ENCODE measurements around the gene CDC42BPB.

CDC42BPB gene

DNA sequence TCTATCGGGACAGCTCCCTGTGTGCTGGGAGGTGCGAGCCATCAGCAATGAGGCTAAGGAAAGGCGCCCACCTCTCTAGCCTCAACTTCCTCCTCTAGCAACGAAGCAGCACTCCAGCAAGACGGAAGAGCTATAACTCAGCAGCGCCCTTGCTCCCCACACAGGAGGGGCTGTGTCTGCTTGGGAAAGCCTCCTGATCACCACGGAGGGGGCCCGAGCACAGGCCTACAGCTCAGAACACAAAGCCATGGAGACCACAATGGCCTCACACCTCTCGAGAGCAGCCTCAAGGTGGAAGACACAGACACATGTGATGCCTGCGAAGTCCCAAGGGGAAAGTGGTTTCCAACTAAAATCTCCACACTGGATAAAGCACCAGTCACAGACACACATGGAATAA is 60.4 kb downstream of the CDC42BPB start:
- in situ Hi-C loops (cut with HindIII; ENCODE audit: low sequenced_read_pairs): no loop called here

DNA sequence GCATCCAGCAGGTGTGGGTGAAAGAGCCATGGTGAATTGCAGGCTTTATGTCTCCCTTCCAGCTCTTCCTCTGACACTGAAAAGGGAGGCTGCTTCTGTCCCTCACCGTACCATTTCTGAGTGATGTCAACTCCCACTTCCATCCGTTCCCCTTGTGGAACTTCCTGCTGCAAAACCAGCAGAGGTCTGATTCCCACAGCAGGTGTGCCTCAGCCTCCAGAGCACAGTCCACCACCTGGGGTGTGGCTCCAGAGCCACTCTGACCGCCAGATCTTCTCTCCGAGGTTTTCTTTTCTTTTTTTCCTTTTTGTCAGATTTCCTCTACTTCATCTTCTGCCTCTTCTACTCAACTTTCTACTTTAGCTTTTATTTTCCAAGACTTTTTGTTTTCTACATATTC is 62.7 kb downstream of the CDC42BPB start:
- in situ Hi-C loops (cut with HindIII; ENCODE audit: low sequenced_read_pairs): no loop called here

DNA sequence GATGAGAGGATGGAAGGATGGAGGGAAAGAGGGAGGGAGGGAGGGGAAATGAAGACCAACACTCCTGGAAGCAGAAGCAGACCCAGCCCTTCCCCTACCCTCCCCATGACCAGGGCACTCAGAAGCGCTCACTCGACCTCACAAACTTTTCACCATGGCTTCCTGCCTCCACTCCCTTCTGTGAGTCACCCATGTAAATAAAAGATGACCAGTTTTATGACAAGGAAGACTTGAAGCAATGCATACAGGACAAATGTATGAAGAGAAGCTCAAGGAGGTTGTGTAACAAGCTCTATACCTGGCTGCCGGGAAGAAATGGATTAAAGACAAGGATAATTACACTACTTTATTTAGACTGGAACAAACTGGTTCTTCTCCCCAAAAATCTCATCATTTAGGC is 63.8 kb downstream of the CDC42BPB start:
- in situ Hi-C loops (cut with HindIII; ENCODE audit: low sequenced_read_pairs): no loop called here

DNA sequence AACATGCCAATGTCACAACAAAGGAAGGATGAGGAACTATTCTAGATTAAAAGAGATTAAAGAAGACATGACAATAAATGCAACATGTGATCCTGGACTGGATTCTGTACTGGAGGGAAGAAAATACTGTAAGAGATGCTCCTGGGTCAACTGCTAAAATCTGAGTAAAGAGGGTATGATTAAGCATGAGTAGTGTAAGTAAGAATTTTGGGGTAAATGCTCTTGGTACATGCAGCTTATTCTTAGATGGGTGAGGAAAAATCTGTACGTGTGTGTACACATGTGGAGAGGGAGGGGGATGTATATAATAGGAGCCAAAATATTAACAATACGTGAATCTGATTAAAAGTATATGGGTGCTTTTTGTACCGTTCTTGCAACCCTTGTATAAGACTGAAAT is 66.0 kb downstream of the CDC42BPB start:
- in situ Hi-C loops (cut with HindIII; ENCODE audit: low sequenced_read_pairs): no loop called here

DNA sequence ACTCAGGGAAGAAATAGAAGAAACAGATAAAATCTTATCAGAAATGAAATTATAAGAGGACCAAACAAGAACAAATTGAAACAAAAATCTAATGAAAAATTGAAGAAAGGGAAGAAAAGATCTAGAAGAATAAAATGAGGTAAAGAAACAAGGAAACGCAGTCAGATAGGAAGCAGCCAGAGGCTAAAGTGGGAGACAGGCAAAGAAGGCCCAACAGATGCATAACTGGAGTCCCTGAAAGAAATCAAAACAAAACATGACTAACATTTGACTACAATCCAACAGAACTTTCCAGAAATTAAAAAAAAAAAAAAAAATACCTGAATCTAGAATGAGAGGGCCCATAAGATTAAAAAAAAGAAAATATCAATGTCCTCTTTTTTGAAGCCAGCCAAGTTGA is 69.3 kb downstream of the CDC42BPB start:
- in situ Hi-C loops (cut with HindIII; ENCODE audit: low sequenced_read_pairs): no loop called here

DNA sequence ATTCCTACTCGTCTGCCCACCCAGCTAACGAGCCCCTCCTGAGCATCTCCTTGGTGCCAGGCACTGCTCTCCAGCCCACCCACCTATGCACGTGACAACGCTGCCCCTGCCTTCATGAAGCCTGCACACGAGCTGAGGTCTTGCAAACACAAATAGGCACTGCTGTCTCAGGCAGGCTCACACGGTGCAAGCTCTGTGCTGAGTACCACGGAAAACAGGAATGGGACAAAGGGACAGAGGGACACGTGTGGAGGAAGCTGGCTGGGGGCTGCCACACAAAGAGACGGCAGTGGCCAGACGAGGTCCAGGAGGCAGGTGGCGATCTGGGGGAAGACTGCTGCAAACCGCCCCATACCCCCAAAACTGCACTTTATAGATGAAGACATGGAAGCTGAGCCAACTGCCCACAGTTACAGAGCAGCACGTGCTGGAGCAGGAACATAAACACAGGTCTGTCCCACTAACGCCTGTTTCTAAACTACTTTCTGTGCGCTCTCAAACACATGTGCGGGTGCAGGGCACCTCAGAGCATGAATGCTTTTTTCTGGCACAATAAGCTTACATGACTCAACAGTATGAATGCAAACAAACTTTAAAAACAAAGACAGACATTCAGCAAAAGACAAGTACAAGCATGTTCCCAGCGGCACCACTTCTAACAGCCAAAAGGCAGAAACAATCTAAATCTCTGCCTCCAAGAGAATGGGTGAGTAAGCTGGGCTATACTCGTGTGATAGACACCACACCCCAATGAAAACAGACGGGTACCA is 70.4 kb downstream of the CDC42BPB start:
- in situ Hi-C loops (cut with HindIII; ENCODE audit: low sequenced_read_pairs): no loop called here

DNA sequence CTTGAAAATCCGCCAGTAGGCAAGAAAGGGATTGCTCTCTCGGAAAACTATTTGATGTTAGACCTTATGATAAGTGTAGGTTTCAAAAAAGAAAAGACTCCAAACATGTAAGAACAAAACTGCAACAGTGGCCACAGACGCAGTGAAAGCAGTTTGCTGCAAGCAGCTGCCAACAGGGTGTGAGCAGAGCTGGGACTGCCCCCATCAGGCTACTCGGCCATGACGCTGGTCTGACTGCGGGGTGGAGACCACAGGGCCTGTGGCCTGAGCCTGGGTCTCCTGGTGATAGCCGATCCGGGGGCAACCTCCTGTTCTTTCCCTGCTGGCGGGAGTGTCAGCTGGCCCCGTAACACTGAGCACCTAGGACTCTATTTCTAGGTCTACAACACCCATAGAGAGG is 71.7 kb downstream of the CDC42BPB start:
- in situ Hi-C loops (cut with HindIII; ENCODE audit: low sequenced_read_pairs): no loop called here

DNA sequence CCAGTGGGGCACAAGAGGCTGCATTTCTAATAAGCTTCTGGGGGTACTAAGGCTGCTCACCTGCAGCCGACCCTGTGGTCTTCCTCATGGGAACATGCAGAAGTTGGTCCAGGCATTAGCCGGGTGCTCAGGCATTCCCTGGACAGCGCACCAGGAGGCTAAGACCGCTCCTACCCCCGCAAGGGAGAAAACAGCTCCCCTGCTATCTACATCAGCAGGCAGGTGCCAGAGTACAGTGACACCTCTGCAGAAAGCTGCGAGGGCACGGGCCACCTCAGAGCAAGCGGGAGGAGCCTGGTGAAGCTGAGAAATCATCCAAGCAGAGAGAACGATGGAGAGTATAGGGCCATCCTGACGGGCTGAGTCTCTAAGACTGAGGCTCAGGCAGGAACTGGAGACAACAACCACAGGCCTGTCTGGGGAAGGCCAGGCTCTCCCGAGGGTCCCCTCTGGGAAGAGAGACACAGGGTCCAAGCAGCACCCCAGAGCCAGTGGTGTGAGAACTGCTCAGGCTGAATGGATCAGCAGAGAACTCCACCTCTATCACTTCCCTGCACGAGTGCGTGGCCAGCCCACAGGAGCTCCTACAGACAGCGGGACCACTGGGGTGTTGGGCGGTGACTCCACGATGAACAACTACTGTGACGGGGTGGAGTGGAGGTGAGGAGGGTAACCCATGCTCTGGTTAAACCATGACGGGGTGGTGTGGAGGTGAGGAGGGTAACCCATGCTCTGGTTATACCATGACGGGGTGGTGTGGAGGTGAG is 72.8 kb downstream of the CDC42BPB start:
- in situ Hi-C loops (cut with HindIII; ENCODE audit: low sequenced_read_pairs): no loop called here

DNA sequence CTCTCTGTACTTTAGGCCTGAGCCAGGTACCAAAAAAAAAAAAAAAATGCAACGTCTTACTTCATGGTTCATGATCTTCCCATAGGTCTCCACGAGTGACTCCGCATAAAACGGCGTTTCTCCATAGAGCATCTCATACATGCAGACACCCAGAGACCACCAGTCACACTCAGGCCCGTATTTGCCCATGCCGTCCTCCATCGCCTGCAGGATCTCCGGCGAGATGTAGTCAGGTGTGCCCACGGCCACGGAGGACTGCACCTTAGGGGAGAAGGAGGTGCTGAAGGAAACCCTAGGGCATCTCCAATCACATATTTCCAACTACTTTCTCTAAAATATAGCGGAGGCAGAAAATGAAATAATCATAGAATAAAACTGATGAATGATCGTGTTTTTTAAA is 73.9 kb downstream of the CDC42BPB start:
- in situ Hi-C loops (cut with HindIII; ENCODE audit: low sequenced_read_pairs): no loop called here

DNA sequence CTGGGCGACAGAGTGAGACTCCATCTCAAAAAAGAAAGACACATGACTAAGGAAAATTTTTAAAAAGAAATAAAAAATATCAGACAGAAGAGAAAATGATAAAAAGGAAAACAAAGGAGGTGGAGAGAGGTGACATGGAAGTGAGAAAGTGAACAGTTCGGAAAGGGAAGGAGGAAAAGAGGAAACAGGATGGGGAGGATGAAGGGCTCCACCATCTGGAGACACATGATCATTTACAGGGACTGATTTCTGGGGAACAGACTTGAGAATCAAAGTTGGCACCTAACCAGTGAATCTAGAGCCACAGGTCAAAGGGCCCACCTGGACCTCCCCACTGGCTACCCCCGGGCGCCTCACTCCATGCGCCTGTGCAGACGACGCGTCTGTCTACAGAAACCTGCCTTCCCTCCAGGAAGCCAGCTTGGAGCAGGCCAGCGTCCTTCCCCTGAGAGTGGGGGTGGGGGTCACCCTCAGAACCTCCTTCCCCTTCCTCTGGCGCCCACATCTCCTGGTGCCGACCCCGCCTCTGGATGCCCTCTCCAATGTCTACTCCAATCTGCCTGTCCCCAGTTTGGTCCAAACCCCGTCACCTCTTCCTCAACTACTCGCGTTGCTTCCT is 74.4 kb downstream of the CDC42BPB start:
- in situ Hi-C loops (cut with HindIII; ENCODE audit: low sequenced_read_pairs): no loop called here

DNA sequence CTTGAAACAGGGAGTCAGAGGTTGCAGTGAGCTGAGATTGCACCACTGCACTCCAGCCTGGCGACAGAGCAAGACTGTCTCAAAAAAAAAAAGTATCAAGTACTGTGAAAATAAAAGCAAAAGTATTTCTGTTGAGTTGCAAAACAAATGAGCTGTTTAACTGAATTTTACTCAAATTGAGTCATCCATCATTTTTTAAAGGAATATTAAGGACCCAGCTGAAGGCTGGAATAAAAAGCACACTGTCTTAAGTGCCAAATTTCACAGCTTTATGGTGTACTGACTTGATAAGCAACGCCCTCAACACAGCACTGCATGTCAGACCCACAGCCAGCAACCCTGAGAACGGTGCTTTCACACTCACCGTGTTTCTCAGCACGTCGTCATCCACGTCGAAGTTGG is 76.9 kb downstream of the CDC42BPB start:
- in situ Hi-C loops (cut with HindIII; ENCODE audit: low sequenced_read_pairs): no loop called here

DNA sequence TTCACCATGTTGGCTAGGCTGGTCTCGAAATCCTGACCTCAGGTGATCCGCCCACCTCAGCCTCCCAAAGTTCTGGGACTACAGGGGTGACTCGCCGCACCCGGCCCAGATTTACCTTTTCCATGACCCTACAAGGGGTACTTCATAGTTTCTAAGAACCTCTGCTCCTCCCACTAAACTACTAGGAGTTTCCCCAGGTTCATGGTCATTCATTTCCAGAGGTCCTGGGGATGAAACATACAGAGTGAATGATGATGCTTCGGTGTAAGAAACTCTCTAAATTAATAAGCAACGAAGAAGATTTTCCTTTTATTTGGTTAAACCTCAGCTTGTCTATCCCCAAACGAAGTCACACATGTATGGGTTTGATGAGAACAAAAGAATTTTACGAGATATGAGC is 77.9 kb downstream of the CDC42BPB start:
- in situ Hi-C loops (cut with HindIII; ENCODE audit: low sequenced_read_pairs): no loop called here

DNA sequence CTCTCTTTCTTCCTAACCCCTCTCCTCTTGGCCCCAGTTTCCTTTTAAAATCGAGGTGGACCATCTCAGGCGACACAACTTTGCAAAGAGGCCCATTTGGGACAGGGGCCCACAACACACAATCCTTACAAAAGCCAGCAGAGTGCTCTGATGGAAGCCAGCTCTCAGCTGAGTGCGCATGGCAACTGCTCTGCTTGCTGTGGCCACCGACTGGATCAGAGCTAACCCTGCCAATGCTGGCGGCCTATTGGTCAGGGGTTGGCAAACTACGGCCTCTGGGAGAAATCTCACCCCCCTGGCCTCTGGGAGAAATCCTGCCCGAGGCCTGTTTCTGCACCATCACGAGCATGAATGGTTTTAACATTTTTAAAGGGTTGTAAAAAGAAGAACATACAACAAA is 79.9 kb downstream of the CDC42BPB start:
- in situ Hi-C loops (cut with HindIII; ENCODE audit: low sequenced_read_pairs): no loop called here

DNA sequence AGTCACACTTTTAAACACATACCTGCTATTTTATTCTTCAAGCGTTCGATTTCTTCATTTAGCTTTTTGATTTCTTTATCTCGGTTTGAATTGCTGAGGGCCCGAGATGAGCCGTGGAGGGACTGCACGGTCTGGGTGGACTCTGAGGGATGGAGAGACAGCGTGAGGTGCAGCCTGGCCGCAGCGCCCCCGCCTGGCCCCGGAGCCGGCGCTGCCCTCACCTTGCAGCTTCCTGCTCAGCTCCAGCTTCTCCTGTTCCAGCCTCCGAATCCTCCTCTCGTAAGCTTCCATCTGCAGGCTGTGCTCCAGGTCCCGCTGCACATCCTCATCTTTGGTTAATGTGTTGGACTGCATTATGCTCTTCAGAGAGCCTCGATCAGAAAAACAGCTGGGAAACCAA is 81.7 kb downstream of the CDC42BPB start:
- in situ Hi-C loops (cut with HindIII; ENCODE audit: low sequenced_read_pairs): no loop called here

DNA sequence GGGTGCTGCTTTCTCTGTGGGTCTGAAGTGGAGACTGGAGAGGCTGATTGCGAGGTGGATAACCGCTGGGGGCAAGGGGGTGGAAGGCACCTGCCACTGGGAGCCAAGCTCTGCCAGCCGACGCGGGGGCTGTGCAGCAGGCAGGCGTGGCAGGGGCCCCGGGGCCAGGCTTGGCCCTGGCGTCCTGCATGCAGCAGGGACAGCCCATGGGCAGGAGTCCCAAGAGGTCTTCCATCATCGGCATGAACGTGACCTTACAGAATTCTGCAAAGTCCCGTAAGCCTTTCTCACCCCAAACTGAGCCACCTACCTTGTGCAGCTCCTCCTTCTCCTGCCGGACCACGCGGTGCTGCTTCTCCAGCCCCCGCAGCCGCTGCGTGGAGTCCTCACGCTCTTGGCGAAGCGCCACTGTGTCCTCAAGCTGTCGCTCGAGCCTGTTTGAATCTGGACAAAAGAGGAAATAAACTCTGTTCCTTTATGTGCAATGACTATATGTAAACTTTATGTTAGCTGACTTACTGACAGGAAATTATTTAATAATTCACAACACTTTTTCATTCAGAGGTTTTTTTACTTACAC is 83.6 kb downstream of the CDC42BPB start:
- in situ Hi-C loops (cut with HindIII; ENCODE audit: low sequenced_read_pairs): no loop called here

DNA sequence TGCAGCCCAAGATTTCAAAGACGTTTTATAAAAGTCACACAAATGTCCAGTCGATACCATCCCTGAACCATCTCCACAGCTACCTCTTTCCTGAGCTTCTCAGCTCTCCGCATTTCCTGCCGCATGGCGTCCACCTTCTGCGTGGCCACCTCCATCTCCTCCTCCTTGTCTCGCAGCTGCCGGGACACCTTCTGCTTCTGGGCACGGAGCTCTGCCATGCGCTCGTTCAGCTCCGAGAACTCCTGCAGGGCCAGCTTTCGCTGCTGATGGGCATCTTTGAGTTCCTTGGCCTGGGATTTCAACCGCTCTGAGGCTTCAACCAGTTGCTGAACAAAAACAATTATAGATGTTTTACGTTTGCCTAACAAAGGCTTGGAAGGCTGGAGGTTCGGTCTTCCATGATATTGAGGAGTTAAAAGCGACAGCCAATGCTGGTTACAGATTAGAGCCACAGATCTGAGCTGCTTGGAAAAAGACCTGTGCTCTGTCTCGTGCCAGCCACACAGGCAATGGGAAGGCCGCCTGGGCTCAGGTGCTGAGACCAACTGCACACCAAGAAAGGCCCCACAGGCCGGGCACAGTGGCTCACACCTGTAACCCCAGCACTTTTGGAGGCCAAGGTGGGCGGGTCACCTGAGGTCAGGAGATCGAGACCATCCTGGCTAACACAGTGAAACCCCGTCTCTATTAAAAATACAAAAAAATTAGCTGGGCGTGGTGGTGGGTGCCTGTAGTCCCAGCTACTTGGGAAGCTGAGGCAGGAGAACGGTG is 85.3 kb downstream of the CDC42BPB start:
- in situ Hi-C loops (cut with HindIII; ENCODE audit: low sequenced_read_pairs): no loop called here

DNA sequence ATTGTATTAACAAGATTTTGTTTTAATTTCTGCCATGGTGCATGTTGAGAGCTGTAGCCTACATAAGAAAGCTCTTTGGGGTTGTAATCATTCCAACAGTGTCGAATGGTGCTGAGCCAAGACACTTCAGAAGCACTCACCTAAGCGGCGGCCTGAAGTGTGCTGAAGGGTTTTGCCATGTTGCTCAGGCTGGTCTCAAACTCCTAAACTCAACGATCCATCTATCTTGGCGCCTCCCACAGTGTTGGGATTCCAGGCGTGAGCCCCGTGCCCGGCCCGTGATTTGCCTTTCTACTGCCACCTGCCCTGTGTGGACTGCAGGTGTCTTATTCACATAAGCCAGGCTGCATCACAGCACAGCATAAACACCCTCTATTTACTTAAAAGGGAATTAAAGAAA is 86.0 kb downstream of the CDC42BPB start:
- in situ Hi-C loops (cut with HindIII; ENCODE audit: low sequenced_read_pairs): no loop called here

DNA sequence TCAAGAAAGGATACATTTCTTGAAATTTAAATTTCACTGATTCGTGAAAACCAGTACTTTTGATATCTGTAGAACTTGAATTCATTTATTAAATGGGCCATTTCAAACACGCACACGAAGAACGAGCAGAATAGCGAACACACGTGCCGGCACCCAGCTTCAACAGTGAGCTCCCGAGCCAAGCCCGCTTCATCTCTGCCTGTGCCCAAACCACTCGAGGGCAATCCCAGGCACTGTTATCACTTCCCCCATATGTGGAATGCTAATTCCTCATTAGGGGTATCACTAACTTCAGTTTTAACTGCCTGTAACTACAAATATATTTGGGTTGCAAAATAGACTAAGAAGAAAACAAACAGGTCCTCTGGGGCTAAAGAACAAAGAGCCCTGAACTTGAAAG is 86.9 kb downstream of the CDC42BPB start:
- in situ Hi-C loops (cut with HindIII; ENCODE audit: low sequenced_read_pairs): no loop called here

DNA sequence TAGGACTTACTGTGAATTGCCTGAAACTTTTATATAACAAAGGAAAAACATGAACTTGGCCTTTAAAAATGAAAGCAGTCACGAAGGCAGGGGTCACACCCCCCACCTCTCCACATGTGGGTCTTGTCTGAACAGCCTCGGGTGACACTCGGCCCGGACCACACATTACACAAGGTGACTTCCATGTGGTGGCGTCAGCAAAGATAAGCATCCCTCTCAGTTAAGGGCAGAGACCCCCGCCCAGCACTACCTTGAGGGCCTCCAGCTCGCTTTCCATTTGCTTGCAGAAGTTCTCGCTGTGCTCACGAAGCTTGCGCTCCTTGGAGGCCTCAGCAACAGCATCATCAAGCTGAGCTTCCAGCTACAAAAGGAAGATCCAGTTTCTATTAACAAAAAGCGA is 87.4 kb downstream of the CDC42BPB start:
- in situ Hi-C loops (cut with HindIII; ENCODE audit: low sequenced_read_pairs): no loop called here

DNA sequence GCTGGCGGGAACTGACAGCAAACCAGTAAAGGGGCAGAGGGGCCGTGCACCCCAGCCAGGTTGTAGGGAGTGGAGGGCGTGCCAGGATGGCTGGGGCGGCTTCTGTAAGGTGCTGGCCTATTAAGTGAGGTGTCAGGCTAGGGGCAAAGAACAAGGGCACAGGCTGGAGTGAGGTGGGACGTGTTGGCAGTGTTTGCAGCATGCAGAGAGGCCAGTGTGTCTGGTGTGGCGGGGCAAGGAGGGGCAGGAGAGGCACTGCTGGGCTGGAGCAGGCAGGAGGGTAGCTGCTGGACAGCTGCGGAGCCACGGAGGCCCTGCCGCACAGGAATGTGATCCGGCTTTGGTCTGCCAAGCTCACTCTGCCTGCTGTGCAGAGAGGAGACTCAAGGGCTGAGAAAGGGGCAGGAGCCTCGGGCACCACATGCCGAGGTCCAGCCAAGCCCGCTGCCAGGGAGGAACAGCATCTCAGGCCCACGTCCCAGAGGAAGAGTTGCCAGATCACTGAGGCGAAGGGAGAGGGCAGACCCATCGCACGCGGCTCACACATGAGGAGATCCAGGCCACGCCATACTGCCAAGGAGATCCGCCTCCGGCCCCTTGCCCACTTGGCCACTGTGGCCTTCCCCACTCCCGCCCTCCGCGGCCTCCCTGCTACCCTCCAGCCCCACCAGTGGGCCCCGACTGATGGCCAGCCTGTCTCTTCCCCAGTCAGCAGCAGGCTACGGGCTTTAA is 88.1 kb downstream of the CDC42BPB start:
- in situ Hi-C loops (cut with HindIII; ENCODE audit: low sequenced_read_pairs): no loop called here
